OCI-M2 (cell line): ENCODE data around the gene MEF2C.

ENCODE experiments used
- DNase-seq: peaks from one replicate; lab custom pipeline; 2025; ENCODE audit not compliant: unreplicated experiment; lab: John Stamatoyannopoulos, UW

The MEF2C gene

GRCh38 chr5:88676637-88677375, 206.2 kb downstream of the MEF2C start:
- DNase-seq = no peak

- no peak for DNase-seq
Observed at GRCh38 chr5:88675708-88676636, 207.0 kb downstream of the MEF2C start.

- DNase-seq = no peak
Observed at GRCh38 chr5:88675168-88675707, 207.7 kb downstream of the MEF2C start.

GRCh38 chr5:88674356-88675167, 208.4 kb downstream of the MEF2C start:
- DNase-seq = peak; percentile 38

- peak; percentile 14 for DNase-seq
Observed at GRCh38 chr5:88673253-88674105, 209.5 kb downstream of the MEF2C start.

- DNase-seq = no peak
Observed at GRCh38 chr5:88672644-88673252, 210.2 kb downstream of the MEF2C start.

- no peak for DNase-seq
Observed at GRCh38 chr5:88671505-88672499, 211.2 kb downstream of the MEF2C start.

GRCh38 chr5:88671106-88671504, 211.9 kb downstream of the MEF2C start:
- no peak for DNase-seq

- no peak for DNase-seq
Observed at GRCh38 chr5:88670461-88670860, 212.5 kb downstream of the MEF2C start.

- DNase-seq = no peak
Observed at GRCh38 chr5:88669371-88670050, 213.5 kb downstream of the MEF2C start.

- no peak for DNase-seq
Observed at GRCh38 chr5:88667496-88668201, 215.3 kb downstream of the MEF2C start.
